NCI-H146 treated with DMSO at 0.1 percent for 48 hours (cell line): ENCODE results near the gene KCNJ13.

Source experiments
- DNase-seq: peaks from one replicate; lab custom pipeline; 2025; ENCODE audit not compliant: unreplicated experiment; lab: John Stamatoyannopoulos, UW

KCNJ13 gene

GRCh38 chr2:232776435-232776834 is at the start of gene KCNJ13:
Gene KCNJ13 (minus strand): TSS chr2:232776565. CDS start chr2:232771362, 5,203 bp downstream.
- no peak for DNase-seq

DNA sequence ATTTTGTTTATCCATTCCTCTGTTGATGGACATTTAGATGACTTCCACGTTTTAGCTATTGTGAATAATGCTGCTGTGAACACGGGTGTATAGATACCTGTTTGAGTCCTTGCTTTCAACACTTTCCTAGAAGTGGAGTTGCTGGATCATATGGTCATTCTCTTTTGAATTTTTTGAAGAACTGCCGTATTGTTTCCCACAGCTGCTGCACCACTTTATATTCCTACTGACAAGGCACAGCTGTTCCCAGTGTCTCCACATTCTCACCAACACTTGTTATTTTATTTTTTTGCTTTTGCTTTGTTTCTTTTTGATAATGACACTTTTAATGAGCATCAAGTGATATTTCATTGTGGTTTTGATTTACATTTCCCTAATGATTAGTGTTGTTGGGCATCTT is 41.4 kb upstream of the KCNJ13 start:
- no peak for DNase-seq

GRCh38 chr2:232816657-232817056 is 40.3 kb upstream of the KCNJ13 start:
- DNase-seq: no peak

DNA sequence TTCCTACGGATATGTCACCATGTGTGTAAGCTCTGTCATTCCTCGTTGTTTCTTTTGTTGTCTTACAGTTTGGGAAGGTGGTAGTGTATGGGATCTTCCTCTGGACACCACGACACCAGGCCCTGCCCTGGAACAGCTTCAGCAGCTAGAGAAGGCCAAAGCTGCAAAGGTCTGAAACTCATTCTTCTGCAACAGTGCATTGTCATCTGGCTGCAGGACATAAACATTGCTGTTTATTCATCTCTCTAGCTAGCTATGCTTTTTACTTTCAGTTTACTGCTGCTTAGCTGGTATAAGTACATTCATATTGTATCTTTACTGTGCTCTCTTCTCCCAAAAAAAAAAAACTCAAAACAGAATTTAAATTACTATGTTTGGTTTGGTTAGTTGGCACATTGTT is 39.2 kb upstream of the KCNJ13 start:
- DNase-seq: no peak

DNA sequence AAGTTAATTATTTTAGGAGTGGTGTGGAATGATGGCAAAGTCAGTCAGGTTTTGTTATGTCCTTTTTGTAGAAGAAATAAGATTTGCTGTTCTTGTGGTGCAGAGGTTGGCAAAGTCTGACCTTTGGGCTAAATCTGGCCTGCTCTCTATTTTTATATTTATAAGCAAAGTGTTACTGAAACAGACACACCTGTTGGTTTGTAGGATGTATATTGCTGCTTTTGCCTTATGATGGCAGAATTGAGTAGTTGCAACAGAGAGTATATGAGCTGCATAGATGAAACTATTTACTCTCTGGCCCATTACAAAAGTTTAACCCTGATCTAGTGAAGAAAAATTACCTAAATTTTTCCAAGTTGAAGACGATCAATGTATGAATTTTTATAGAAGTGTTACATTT is 34.1 kb upstream of the KCNJ13 start:
- DNase-seq: no peak

DNA sequence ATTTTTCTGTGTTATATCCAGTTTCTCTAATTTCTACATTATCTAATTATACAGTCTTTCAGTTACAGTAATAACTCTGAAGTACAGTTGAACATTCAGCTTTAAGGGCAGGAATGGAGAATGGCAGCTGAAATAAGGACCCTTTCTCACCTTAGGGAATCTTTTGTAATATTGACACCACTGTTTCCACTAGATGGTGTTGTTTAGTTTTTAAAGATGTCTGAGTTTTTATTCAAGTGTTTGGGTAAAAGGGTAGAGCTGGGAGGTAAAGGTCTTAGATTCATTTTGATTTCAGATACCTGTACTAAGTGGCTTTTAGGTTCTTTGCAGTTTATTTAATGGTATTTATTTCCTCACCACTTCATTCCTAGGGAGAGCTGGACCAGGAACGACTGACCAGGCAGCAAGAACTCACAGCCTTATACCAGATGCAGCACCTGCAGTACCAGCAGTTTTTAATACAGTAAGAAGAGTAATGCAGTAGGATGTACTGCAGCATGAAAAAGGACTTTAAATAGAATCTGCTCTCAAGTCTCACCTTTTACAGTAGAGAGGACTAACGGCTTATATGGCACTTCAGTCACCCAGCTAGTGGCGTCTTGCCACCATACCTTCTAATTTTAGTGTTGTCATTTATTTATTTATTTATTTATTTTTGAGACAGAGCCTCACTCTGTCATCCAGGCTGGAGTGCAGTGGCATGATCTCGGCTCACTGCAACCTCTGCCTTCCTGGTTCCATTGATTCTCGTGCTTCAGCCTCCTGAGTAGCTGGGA is 33.2 kb upstream of the KCNJ13 start:
- DNase-seq: no peak

DNA sequence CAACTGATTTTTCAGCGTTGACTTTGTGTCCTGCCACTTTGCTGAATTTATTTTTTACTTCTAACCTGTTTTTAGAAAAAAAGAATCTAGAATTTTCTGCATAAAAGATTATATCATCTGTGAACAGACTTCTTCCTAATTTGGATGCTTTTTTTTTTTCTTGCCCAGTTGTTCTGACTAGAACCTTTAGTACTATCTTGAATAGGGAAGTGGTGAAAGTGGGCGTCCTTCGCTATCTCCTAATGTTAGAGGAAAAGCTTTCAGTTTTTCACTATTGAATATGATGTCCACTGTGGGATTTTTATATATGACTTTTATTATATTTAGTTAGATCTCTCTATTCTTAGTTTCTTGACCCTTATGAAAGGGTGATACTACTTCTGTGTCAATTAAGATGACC is 25.7 kb upstream of the KCNJ13 start:
- DNase-seq: no peak

DNA sequence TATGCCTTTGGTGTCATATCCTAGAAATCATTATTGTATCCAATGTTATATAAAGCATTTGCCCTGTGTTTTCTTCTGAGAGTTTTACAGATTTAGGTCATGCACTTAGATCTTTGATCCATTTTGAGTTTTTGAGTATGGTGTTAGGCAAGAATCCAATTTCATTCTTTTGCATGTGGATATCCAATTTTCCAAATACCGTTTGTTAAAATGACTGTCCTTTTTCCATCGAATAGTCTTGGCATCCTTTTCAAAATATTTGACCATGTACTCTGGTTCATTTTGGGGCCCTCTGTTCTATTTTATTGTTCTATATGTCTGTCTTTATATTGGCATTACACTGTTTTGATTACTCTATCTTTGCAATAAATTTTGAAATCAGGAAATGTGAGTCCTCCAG is 23.8 kb upstream of the KCNJ13 start:
- no peak for DNase-seq

DNA sequence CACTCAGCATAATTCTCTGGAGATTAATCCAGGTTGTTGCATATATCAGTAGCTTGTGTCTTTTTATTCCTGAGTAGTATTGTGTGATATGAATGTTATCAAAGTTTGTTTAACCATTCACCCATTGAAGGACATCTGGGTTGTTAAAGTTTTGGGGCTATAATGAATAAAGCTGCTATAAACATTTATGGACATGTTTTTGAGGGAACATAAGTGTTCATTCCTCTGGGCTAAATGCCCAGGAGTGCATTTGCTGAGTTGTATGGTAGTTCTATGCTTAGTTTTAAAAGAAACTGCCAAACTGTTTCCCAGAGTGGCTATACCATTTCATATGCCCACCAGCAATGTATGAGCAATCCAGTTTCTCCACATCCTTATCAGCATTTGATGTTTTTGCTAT is 21.8 kb upstream of the KCNJ13 start:
- no peak for DNase-seq

- DNase-seq: no peak
Observed at GRCh38 chr2:232795920-232796319, 19.6 kb upstream of the KCNJ13 start.

DNA sequence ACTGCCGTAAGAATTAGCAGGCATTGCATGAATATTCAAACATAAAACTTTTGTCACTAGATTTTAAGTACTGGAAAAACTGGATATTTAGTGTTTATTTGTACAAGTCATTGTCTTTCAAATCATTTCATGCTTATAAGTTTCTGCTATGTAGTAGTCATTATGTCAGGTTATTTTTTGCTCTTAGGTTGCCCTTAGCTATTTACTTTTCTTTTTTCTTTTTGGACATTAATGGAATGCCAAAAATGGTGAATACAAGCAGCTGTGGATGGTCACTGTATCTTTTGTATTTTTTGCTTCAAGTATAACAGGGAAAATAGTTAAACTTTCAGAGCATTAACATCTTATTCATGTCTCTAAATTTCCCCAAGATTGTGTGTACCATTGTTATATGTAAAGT is 18.6 kb upstream of the KCNJ13 start:
- no peak for DNase-seq

DNA sequence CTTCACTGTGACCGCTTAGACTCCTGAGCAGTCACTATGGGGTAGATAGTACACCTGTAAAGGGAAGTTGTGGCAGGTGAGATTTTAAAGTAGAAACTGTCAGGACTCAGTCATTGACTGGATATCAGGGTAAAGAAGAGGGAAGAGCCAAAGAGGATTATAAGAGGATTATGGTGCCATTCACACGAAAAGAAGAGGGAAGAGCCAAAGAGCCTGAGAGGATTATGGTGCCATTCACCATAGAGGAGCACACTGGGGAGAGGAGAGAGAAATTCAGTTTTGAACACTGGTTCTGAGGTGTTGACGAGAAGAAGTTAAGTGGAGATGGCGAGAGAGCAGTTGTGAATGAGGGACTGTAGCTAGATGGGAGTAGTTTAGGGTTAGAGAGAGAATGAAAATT is 16.9 kb upstream of the KCNJ13 start:
- no peak for DNase-seq

DNA sequence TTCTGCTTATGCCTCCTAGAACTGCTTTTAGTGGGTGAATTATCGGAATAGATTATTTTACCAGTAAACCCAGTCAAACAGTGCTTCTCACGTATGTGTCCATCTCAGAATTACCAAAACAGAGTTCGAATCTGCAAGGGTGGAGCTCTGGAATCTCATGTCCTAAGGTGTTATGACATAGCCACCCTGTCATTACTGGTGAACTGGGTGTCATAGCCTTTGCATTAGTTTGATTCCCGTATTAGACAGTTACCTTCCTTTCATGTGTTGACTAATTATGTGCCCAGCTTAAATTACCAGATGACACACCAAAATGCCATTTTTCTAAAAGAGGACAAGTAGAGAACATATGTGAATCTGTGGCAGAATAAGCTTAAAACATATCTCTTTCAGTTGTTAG is 15.2 kb upstream of the KCNJ13 start:
- no peak for DNase-seq

- no peak for DNase-seq
Observed at GRCh38 chr2:232789082-232789481, 12.7 kb upstream of the KCNJ13 start.

DNA sequence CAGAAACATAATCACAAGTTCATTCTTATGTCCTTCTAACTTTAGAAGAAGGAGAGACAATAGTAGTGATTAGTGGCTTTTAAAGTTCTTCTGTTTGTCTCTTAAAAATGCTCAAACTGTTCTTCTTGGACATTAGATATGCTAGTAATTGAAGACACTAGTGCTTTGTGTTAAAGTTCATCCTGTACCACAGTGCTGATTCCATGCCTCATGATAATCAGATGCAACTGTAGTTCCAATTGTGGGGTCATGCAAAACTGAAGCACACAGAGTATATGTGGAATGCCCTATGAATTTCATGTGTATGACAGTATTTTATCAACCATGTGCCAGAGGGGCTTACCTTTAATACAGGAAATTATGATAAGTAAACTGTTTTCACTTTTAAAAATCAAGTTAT is 11.4 kb upstream of the KCNJ13 start:
- no peak for DNase-seq

DNA sequence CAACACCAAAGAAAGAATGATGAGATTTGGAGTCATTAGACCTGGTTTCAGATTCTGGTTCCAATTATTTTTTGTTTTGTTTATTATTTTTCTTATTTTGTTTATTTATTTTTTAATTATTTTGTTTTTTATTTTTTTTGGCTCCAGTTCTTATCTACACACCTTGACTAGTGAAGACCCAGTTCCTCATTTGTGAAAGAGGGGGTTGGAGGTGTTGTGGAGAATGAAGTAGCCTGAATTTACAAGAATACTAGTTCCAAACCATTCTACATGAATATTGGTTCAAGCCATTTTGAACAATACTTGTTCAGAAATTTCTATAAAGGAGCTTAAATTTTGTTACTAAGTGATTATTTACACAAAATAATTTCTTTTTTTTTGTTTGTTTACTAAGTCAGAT is 6.9 kb upstream of the KCNJ13 start:
- DNase-seq: no peak

DNA sequence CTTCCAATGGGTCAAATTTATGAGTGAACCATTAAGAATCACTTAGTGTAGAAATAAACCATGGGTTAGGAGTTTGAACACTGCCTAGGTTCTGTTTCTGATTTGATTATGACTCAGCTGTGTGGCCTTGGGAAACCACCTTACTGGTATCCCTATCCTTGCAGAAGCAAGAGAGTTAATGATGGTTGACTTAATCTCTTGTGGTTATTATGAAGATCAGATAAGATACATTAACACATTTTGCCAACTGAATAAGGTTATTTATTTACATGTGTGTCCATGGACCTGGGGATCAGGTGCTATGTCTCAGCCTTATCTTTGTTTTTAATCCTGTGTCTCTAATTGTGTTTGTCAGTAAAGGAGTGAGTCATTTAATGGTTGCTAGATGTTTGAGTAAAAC is 5.4 kb upstream of the KCNJ13 start:
- peak; percentile 0 for DNase-seq

GRCh38 chr2:232779934-232780333 is 3.6 kb upstream of the KCNJ13 start:
- DNase-seq: no peak

DNA sequence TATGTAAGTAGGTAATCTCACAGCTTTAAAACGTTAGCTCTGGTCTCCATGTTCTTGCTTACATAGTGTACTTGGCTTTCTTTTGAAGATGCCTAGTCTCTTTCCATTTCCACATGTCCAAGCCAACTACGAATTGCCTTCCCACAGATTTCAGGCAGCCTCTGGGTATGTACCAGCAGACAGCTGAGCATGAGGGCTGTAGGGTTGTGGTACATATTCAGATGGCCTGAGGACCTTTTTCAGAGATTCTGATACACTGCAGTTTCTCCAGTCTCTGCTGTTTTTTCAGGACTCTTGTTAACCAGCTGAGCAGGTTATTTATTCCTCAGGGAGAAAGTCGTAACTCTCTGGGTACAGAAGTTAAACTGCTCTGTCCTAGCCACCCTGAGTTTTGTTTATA is 3.1 kb upstream of the KCNJ13 start:
- DNase-seq: no peak

DNA sequence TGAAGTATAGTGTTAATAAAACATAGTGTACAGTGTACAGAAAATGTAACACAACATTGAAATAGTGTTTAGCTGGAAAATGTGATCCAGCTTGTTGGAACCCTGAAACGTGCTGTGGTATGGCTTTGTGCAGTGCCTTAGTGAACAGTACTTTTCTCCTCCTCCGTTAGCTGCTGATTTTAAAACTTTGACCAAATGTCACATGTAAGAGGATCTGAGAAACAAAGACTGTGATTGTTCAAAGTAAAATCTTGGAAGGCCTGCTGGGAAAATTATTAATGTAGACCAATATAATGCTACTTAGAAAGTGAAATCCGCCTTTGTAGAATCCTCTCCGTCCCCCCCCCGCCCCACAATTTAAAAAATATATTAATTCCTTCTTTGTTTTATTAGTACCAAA is 911 bp upstream of the KCNJ13 start:
- DNase-seq: no peak

- DNase-seq: no peak
Observed at GRCh38 chr2:232773815-232774214, 2.5 kb downstream of the KCNJ13 start.

DNA sequence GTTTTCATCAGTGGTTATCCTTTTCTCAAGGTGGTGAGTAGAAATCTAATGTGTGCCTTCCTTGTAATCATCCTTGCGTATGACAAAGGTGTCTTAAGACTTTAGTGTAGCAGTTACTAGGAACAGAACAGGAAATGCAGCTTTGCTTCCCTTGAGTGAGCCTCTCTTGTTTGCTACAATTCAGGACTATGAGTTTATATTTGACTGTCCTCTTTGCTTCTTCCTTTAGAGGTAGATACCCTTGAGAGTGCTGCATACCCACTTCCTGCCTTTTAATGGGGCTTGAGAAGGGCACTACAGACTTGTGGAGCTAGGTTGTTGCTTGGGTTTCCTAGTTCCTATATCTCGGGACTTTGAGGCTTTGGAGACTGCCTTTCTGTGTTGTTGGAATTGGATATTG is 3.8 kb downstream of the KCNJ13 start:
- no peak for DNase-seq

- no peak for DNase-seq
Observed at GRCh38 chr2:232771870-232772269, 4.5 kb downstream of the KCNJ13 start.
